ENCODE data around the gene SCAI.
"Not testable (repeated sequence)": the region's sequence is repeated elsewhere in the genome, so short reads cannot be mapped to it uniquely, and the experiment has no call there.

Gene SCAI

GRCh38 chr9:125143377-125144090, at the start of gene SCAI:
Gene SCAI (minus strand): TSS chr9:125143528. CDS start chr9:125143437, 91 bp downstream.
- peak; percentile 99 for DNase-seq (ENCODE audit: low spot score)

GRCh38 chr9:125190361-125190801, 47.1 kb upstream of the SCAI start:
- no peak for DNase-seq (ENCODE audit: low spot score)

DNA sequence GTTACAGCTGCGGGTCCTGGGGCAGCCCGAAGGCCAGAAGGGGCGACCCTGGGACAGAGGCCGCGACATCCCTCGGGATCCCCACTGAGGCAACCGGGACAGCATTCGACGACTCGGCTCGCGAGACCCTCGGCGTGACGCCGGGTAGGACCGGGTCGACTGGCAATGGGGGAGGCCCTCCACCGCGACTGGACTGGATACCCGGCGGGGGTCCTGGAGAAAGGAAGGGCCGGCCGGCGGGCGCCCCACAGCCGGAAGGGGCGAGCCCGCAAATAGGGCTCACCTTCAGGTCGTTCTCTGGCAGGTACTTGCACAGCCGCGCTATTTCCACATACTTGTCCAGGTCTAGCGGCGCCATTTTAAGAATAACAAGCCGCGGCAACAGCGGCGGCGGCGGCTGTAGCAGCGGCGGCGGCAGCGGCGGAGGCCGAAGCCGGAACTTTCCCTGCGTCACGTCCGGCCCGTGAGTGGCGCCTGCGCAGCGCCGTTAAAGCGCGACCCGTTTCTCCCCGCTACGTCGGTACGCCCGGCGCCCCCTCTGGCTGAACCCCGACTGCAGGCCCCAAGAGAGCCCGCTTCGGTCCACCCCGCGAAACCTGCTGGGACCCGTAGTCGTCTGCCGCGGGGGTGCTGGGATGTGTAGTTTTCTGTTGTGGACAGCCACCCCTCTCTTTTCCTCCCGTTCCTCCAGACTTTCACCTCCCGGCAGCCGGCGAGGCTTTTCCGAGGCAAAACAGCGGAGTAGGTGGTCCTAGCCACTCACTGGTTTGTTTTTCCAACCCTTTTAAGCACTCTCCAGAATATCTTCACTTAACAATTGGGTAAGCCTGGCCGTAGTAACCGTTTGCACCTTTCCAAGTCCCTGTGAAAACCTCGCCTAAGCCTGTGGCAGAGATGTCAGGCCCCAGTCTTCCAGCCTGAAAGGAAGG, 46.3 kb upstream of the SCAI start, which contains the start of gene PPP6C:
TSS of gene PPP6C (minus strand) at position 443 of the 929 bp plus-strand sequence. CDS start at position 358, 85 bp downstream.
- peak; percentile 96 for DNase-seq (ENCODE audit: low spot score)

DNA sequence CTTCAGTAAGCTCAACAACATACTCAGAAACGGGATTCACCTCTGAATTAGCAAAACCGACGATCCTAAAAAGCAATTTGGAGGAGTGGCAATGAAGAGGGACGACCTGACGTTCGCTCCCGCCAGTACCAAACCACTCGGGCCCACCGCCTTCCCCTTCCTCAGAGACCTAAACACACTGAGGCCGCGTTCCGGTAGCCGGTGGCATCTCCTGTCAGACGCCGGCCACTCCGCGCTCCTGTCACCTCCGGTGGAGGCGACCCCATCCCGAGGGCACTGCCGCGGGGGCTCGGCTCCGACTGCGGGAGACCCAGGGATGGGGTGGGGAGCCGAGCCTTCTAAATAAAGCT, 45.7 kb upstream of the SCAI start:
- peak; percentile 12 for DNase-seq (ENCODE audit: low spot score)

DNA sequence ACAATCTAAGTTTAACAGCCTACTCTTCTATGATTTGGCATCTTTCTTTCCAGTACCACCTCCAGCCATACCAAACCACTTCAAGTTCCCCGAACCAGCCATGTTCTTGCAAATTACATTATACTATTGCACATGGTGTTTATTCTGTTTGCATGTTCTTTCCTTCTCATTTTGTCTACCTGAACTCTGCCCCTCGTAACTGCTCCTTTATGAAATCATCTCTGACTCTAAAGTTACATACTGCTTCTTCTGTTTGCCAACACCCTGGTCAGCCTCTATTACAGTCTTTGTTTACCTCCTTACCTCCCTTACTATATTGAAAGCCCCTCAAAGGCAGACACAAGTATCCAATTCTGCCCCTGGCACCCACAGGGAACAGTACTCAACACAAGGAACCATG, 40.2 kb upstream of the SCAI start:
- DNase-seq (ENCODE audit: low spot score) = no peak

- no peak for DNase-seq (ENCODE audit: low spot score)
These were observed 39.7 kb upstream of the SCAI start for GRCh38 chr9:125183054-125183453.

DNA sequence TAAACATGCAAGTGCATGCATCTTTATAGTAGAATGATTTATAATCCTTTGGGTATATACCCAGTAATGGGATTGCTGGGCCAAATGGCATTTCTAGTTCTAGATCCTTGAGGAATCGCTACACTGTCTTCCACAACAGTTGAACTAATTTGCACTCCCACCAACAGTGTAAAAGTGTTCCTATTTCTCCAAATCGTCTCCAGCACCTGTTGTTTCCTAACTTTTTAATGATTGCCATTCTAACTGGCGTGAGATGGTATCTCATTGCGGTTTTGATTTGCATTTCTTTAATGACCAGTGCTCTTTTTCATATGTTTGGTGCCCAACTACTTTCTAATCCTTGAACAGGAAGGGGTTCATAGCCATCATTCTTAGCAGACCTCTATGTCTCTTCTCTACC, 38.4 kb upstream of the SCAI start:
- not testable (repeated sequence) for DNase-seq (ENCODE audit: low spot score)

DNA sequence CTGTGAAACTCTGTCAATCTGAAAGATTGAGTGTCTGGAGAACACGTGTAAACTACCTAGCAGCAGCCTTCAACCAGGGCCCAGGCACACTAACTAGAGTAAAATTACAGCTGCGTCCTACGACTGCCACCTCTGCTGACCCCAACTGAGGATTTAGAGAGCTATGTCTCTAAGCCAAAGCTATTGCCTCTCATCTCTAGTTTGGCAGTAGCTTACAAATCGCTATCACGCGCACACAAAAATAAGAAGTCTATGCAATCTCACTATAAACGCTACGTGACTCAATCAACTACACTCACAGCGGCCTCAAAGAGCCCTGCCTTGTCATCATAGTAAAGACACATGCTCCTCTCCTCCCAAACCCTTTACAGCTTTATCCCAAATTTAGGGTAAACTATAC, 37.5 kb upstream of the SCAI start:
- no peak for DNase-seq (ENCODE audit: low spot score)

DNA sequence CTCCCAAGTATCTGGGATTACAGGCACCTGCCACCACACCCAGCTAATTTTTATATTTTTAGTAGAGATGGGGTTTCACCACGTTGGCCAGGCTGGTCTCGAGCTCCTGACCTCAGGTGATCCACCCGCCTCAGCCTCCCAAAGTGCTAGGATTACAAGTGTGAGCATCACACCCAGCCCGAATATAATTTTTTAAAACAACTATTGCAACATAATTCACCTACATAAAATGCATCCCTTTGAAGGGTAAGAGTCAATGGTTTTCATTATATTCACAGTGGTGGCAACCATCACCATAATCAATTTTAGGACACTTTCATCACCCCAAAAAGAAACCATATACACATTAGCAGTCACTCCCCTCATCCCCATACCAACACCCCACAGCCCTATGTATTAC, 36.4 kb upstream of the SCAI start:
- not testable (repeated sequence) for DNase-seq (ENCODE audit: low spot score)

- DNase-seq (ENCODE audit: low spot score) = no peak
These were observed 34.6 kb upstream of the SCAI start for GRCh38 chr9:125177888-125178287.

GRCh38 chr9:125176636-125177035, 33.3 kb upstream of the SCAI start:
- DNase-seq (ENCODE audit: low spot score) = no peak

- no peak for DNase-seq (ENCODE audit: low spot score)
These were observed 28.9 kb upstream of the SCAI start for GRCh38 chr9:125172031-125172755.

DNA sequence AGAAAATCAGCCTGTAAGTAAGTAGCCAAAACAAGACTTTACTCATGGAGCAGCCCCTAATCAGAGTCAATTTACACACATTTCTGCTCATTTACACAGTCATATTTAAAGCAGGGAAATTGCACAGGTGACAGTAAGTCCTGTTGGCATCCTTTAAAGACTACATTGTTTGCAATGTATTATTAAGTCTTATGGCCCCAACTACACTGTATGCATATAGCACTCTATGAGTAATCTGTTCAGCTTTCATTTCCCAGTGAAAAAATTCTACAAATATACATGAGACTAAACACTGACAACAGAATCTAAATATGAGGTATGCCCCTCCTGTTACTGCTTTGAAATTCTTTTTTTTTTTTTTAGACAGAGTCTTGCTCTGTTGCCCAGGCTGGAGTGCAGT, 26.6 kb upstream of the SCAI start:
- no peak for DNase-seq (ENCODE audit: low spot score)

- DNase-seq (ENCODE audit: low spot score) = no peak
These were observed 23.4 kb upstream of the SCAI start for GRCh38 chr9:125166762-125167161.

DNA sequence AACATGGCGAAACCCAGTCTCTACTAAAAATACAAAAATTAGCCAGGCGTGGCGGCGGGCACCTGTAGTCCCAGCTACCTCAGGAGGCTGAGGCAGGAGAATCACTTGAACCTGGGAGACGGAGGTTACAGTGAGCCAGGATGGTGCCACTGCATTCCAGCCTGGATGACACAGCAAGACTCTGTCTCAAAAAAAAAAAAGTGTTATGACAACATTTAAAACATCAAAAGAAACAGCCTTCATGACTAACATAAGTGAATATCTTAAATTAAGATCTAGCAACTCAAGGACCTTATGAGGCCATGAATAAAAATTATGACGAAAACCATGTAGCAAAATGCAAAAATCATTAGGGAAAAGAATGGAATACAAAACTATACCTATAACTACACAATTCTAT, 19.6 kb upstream of the SCAI start:
- not testable (repeated sequence) for DNase-seq (ENCODE audit: low spot score)

GRCh38 chr9:125161284-125161918, 18.1 kb upstream of the SCAI start:
- DNase-seq (ENCODE audit: low spot score) = no peak

- DNase-seq (ENCODE audit: low spot score) = no peak
These were observed 17.4 kb upstream of the SCAI start for GRCh38 chr9:125160750-125161149.

DNA sequence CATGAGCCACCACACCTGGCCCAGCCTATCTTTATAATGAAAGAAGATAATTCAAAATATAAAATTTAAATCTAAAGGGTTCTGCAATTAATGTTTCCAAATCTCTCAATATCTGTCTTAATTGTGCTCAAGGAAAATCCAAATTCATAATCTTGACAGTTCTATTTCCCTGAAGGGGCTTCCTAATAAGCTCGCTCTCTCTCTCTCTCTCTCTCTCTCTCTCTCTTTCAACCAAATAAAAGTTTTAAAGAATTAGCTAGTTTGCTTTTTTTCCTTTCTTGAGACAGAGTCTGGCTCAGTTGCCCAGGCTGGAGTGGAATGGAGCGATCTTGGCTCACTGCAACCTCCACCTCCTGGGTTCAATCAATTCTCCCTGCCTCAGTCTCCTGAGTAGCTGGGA, 13.2 kb upstream of the SCAI start:
- no peak for DNase-seq (ENCODE audit: low spot score)

DNA sequence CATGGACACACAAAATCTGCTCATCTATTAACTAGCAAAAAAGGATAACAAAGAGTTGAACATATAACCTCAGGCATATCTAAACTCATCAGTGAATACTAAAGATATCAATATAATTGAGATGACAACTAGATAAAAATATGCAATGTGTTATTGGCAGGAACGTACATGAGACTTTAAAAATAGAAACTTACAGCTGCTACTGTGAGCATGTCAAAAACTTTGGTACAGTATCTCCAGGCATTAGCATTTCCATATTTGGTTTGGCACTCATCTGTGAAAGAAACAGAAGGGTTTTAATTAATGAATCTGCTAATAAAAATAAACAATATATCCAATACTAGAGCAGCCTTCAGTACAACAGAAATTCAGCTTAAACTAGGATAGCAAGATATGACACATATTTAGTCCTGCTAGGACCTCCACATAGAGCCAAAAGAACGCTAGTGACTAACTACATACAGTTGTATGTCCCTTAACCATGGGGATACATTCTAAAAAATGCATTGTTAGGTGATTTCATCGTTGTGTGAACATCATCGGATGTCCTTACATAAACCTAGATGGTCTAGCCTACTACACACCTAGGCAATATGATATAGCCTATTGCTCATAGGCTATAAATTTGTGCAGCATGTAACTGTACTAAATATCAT, 10.5 kb upstream of the SCAI start:
- DNase-seq (ENCODE audit: low spot score) = no peak

- no peak for DNase-seq (ENCODE audit: low spot score)
These were observed 8.4 kb upstream of the SCAI start for GRCh38 chr9:125151730-125152129.
